ENCODE results near the gene CNTN6. TPM values are rescaled to one million over a fixed set of nuclear protein-coding genes. Genes with fewer than 3 reads are reported as not detected.

Gene CNTN6
- total RNA-seq, 1 donor from 2014 or later: 0.82 TPM

DNA sequence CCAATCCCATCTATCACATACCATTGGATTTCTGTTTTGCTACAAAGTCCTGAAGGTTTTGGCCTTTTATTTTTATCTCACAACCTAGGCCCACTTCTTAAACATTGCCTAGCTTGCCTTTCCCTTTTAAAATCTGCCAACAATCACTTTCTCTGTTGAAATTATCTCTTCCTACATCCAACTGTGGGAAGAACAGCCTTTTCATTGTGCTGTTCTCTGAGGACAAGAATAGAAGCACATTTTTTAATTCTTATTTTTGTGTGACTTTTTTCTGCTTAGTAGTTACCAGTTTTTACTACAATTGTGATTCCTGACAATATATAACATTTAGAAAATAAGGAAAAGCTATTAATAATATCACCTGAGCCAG is 159.2 kb downstream of the CNTN6 start:
- DNase-seq (ENCODE audit: low read depth, low spot score): no peak
- Mint-ChIP-seq H3K9me3 (no peaks in the 10 kb centered on the region), H3K27ac (ENCODE audit: unreplicated experiment) (no peak overlapping the region), H3K36me3 (ENCODE audit: low read depth) (no peaks in the 10 kb centered on the region), H3K4me1 (peaks cover 5% of the 10 kb centered on the region), H3K27me3 (ENCODE audit: low read depth) (no peaks in the 10 kb centered on the region), H3K4me3 (no peak overlapping the region)
- TF ChIP-seq, protein P1, sequence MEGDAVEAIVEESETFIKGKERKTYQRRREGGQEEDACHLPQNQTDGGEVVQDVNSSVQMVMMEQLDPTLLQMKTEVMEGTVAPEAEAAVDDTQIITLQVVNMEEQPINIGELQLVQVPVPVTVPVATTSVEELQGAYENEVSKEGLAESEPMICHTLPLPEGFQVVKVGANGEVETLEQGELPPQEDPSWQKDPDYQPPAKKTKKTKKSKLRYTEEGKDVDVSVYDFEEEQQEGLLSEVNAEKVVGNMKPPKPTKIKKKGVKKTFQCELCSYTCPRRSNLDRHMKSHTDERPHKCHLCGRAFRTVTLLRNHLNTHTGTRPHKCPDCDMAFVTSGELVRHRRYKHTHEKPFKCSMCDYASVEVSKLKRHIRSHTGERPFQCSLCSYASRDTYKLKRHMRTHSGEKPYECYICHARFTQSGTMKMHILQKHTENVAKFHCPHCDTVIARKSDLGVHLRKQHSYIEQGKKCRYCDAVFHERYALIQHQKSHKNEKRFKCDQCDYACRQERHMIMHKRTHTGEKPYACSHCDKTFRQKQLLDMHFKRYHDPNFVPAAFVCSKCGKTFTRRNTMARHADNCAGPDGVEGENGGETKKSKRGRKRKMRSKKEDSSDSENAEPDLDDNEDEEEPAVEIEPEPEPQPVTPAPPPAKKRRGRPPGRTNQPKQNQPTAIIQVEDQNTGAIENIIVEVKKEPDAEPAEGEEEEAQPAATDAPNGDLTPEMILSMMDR (conservative IDR thresholded peaks at IDR 0.05): no peak

DNA sequence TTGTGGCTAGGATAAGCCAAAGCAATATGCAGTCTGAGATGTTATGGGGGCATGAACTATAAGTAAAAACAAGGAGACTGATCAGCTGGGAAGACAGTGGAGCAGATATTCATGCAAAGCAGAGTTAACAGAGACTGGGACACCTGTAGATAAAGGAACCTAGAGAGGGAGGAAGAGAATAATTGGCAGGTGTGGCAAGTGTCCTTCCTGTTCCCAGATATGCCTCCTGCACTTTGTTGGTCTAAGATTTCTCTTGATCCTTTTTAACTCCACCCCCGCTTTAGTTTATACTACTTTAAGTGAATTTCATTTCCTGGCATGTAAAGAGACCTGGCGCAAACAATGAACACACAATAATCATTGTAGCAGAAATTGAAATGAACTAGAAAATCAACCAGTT is 169.4 kb downstream of the CNTN6 start:
- DNase-seq (ENCODE audit: low read depth, low spot score): no peak
- no peaks in the 10 kb centered on the region for H3K4me1 Mint-ChIP-seq
- H3K4me3 Mint-ChIP-seq: no peak overlapping the region
- H3K27ac Mint-ChIP-seq (ENCODE audit: unreplicated experiment): no peak overlapping the region
- no peaks in the 10 kb centered on the region for H3K9me3 Mint-ChIP-seq
- TF ChIP-seq, protein P1 (conservative IDR thresholded peaks at IDR 0.05): no peak
- H3K27me3 Mint-ChIP-seq (ENCODE audit: low read depth): no peaks in the 10 kb centered on the region
- no peaks in the 10 kb centered on the region for H3K36me3 Mint-ChIP-seq (ENCODE audit: low read depth)

DNA sequence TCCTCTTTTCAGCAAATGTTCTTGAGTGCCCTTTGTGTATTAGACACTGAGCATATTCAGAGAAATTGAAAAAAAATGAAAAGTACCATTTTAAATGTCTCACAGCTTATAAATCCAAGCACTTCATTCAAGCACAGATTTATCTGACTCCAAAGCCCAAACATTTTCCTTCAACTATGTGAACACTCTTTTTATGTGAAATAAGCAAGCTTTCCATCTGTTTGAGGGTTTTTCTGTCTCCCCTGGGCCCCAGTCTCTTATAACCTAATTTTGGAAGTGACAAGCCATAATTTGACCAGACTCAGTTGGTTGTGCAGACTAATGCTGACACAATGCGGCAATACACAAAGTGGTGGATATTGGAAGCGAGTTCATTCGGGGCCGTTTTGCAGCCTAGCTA is 170.3 kb downstream of the CNTN6 start:
- no peak overlapping the region for H3K27ac Mint-ChIP-seq (ENCODE audit: unreplicated experiment)
- H3K36me3 Mint-ChIP-seq (ENCODE audit: low read depth): no peaks in the 10 kb centered on the region
- no peaks in the 10 kb centered on the region for H3K27me3 Mint-ChIP-seq (ENCODE audit: low read depth)
- no peaks in the 10 kb centered on the region for H3K9me3 Mint-ChIP-seq
- H3K4me1 Mint-ChIP-seq: no peaks in the 10 kb centered on the region
- DNase-seq (ENCODE audit: low read depth, low spot score): no peak
- TF ChIP-seq, protein P1 (conservative IDR thresholded peaks at IDR 0.05): no peak
- H3K4me3 Mint-ChIP-seq: no peak overlapping the region

DNA sequence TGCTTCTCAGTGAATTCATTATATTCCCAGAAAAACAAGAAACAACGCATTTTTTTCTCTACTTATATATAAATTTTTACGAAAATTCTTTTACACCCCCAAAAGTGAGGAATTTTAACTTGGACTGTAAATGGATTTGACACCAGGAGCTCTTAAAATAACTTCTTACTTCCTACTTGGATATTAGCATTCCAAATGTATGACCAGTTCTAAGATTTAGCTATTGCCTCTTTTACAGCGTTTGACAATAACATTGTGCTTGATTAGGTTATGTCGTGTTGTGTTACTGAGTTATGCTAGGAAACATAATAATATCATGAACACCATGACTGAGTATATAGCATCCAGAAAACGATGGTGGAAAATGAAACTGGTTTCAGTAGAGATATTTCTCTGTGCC is 177.0 kb downstream of the CNTN6 start:
- Mint-ChIP-seq H3K9me3 (no peaks in the 10 kb centered on the region), H3K27ac (ENCODE audit: unreplicated experiment) (no peak overlapping the region), H3K36me3 (ENCODE audit: low read depth) (no peaks in the 10 kb centered on the region), H3K4me3 (no peak overlapping the region), H3K4me1 (no peaks in the 10 kb centered on the region), H3K27me3 (ENCODE audit: low read depth) (no peaks in the 10 kb centered on the region)
- no peak for DNase-seq (ENCODE audit: low read depth, low spot score)
- TF ChIP-seq, protein P1 (conservative IDR thresholded peaks at IDR 0.05): no peak

DNA sequence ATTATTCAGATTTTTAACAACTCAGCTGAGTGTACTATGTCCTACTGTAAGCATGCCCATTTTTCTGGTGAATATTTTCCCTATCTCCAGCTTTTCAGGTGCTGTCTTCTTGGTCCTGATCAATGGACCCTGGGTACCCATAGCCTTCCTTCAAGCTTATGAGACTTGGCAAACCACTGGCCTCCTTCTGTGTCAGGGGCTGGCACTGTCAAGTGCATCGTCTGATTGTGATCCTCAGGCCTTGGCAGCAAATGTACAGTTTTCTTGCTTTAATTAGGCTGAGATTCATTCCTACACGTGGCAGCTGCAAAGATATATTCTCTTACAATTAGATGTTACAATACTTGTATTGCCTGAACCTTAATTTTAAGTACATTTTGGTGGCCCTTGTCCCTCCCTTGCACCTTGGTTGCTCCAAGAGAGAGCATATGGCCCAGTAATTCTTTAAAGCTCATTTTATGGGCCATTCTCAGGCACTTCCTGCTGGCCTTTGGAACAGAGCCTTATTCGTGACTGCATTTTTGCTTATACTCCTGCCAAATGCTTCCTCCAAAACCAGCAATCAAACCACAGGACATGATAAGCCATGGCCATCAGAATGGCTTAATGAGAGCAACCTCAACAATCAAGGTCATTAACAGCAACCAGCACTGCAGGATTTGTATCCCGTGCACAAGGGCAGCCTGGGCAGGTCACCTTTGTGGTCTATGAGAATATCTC is 179.9 kb downstream of the CNTN6 start:
- H3K27ac Mint-ChIP-seq (ENCODE audit: unreplicated experiment): no peak overlapping the region
- no peaks in the 10 kb centered on the region for H3K36me3 Mint-ChIP-seq (ENCODE audit: low read depth)
- no peak for DNase-seq (ENCODE audit: low read depth, low spot score)
- TF ChIP-seq, protein P1 (conservative IDR thresholded peaks at IDR 0.05): no peak
- peaks cover 4% of the 10 kb centered on the region for H3K4me1 Mint-ChIP-seq
- no peak overlapping the region for H3K4me3 Mint-ChIP-seq
- H3K27me3 Mint-ChIP-seq (ENCODE audit: low read depth): no peaks in the 10 kb centered on the region
- H3K9me3 Mint-ChIP-seq: no peaks in the 10 kb centered on the region
